DOHH2 (cell line): ENCODE data around the gene FAM9C.
A peak's percentile ranks its signal among the peaks of the same experiment; 100 is the strongest.

Experiments
- H3F3A ChIP-seq: fragments of 200-600 bp; sonication (generic), shearing (Covaris generic); 2 replicates; pipeline ENCODE4 v1.6.0; 2016; ENCODE audit warnings: antibody characterized with exemption, mild to moderate bottlenecking; ENCODE audit not compliant: control insufficient read depth, insufficient read depth
- H3K27ac ChIP-seq: fragments of 200-600 bp; sonication (generic); 2 replicates; pipeline ENCODE4 v1.5.1; 2014; ENCODE audit warnings: low read depth, mild to moderate bottlenecking, low read length, moderate library complexity
- H3K27me3 ChIP-seq: fragments of 200-600 bp; sonication (generic); 2 replicates; pipeline ENCODE4 v1.6.1; 2014; ENCODE audit warnings: mild to moderate bottlenecking, low read length, mixed read lengths; ENCODE audit not compliant: control insufficient read depth
- H3K36me3 ChIP-seq: fragments of 200-600 bp; sonication (generic); 2 replicates; pipeline ENCODE4 v1.6.1; 2014; ENCODE audit warnings: mild to moderate bottlenecking, low read length, moderate library complexity, mixed read lengths; ENCODE audit not compliant: control insufficient read depth
- H3K4me1 ChIP-seq: fragments of 200-600 bp; sonication (generic); 2 replicates; pipeline ENCODE4 v1.6.1; 2014; ENCODE audit warnings: mild to moderate bottlenecking, low read length, mixed read lengths; ENCODE audit not compliant: control insufficient read depth
- H3K4me2 ChIP-seq: fragments of 200-600 bp; sonication (generic); 2 replicates; pipeline ENCODE4 v1.6.0; 2014; ENCODE audit warnings: mild to moderate bottlenecking, low read length, moderate library complexity
- H3K4me3 ChIP-seq: fragments of 200-600 bp; sonication (generic); 2 replicates; pipeline ENCODE4 v1.5.1; 2014; ENCODE audit warnings: mild to moderate bottlenecking, low read length, mixed read lengths
- H3K79me2 ChIP-seq: fragments of 200-600 bp; sonication (generic); 2 replicates; pipeline ENCODE4 v1.6.1; 2014; ENCODE audit warnings: mild to moderate bottlenecking, low read length, mixed read lengths; ENCODE audit not compliant: control insufficient read depth
- H3K9me2 ChIP-seq: fragments of 200-600 bp; sonication (generic); replicated peaks from 2 replicates; pipeline ENCODE4 v1.6.1; 2014; ENCODE audit warnings: mild to moderate bottlenecking, low read length, mixed read lengths; ENCODE audit not compliant: control insufficient read depth
- H3K9me3 ChIP-seq: fragments of 200-600 bp; sonication (generic); 2 replicates; pipeline ENCODE4 v1.6.1; 2014; ENCODE audit warnings: antibody characterized with exemption, low read length, mixed read lengths; ENCODE audit not compliant: control insufficient read depth, insufficient read depth
- H4K20me1 ChIP-seq: fragments of 200-600 bp; sonication (generic); 2 replicates; pipeline ENCODE4 v1.6.0; 2014; ENCODE audit warnings: low read depth, mild to moderate bottlenecking, antibody characterized with exemption, low read length, moderate library complexity; ENCODE audit not compliant: control insufficient read depth, insufficient read depth
- CTCF ChIP-seq: fragments of 200-600 bp; sonication (generic); IDR thresholded peaks from one replicate; pipeline ENCODE4 v1.5.1; 2014; ENCODE audit warnings: antibody characterized with exemption, mild to moderate bottlenecking, low read depth, low read length; ENCODE audit not compliant: poor library complexity, severe bottlenecking
- EZH2phosphoT487 ChIP-seq: fragments of 200-600 bp; sonication (generic); IDR thresholded peaks from 2 replicates; pipeline ENCODE4 v1.6.1; 2017; ENCODE audit warnings: borderline replicate concordance, mild to moderate bottlenecking, antibody characterized with exemption, low read length, moderate library complexity, mixed read lengths

FAM9C gene

GRCh38 chrX:13044441-13044840 is at the start of gene FAM9C:
TSS of gene FAM9C (minus strand) at chrX:13044620. CDS start at chrX:13043789, 831 bp downstream.
- Histone ChIP-seq H3K4me2 (no peak within 1 kb of the TSS), H4K20me1 (no peaks in the 10 kb centered on the region), H3K79me2 (no peaks in the 10 kb centered on the region), H3K4me1 (peaks cover 17% of the 10 kb centered on the region), H3K4me3 (no peak within 1 kb of the TSS), H3K27ac (no peak within 1 kb of the TSS), H3K9me2 (no peaks in the 10 kb centered on the region), H3K27me3 (no peaks in the 10 kb centered on the region), H3K9me3 (no peaks in the 10 kb centered on the region), H3F3A (no peaks in the 10 kb centered on the region), H3K36me3 (no peaks in the 10 kb centered on the region)
- TF ChIP-seq CTCF: no peak
- no peak for TF ChIP-seq EZH2phosphoT487

GRCh38 chrX:13093529-13094140 is 49.2 kb upstream of the FAM9C start:
- Histone ChIP-seq H3K27ac (no peak overlapping the region), H3K79me2 (no peaks in the 10 kb centered on the region), H4K20me1 (no peaks in the 10 kb centered on the region), H3K36me3 (no peaks in the 10 kb centered on the region), H3K9me2 (no peaks in the 10 kb centered on the region), H3K4me2 (peak overlapping the region; percentile 53), H3K4me3 (no peak overlapping the region; the same call in 1 of the 2 replicates), H3F3A (peaks cover 8% of the 10 kb centered on the region), H3K9me3 (no peaks in the 10 kb centered on the region; the same call in 1 of the 2 replicates), H3K4me1 (peaks cover 63% of the 10 kb centered on the region), H3K27me3 (no peaks in the 10 kb centered on the region)
- TF ChIP-seq CTCF: no peak

GRCh38 chrX:13092455-13092941 is 48.1 kb upstream of the FAM9C start:
- H3K27me3 ChIP-seq: no peaks in the 10 kb centered on the region
- peak overlapping the region; percentile 53 for H3K4me2 ChIP-seq
- no peaks in the 10 kb centered on the region for H3K79me2 ChIP-seq
- H4K20me1 ChIP-seq: no peaks in the 10 kb centered on the region
- no peaks in the 10 kb centered on the region for H3K36me3 ChIP-seq
- H3K27ac ChIP-seq: peak overlapping the region; percentile 82
- H3K4me1 ChIP-seq: peaks cover 74% of the 10 kb centered on the region
- H3F3A ChIP-seq: peaks cover 12% of the 10 kb centered on the region
- H3K4me3 ChIP-seq: peak overlapping the region; percentile 37
- H3K9me3 ChIP-seq: no peaks in the 10 kb centered on the region
- H3K9me2 ChIP-seq: no peaks in the 10 kb centered on the region
- no peak for TF ChIP-seq EZH2phosphoT487

- Histone ChIP-seq H3K4me1 (peaks cover 87% of the 10 kb centered on the region), H3K27ac (peak overlapping the region; percentile 82), H3K9me2 (no peaks in the 10 kb centered on the region), H4K20me1 (no peaks in the 10 kb centered on the region), H3K9me3 (no peaks in the 10 kb centered on the region), H3K27me3 (no peaks in the 10 kb centered on the region), H3F3A (peaks cover 22% of the 10 kb centered on the region), H3K36me3 (no peaks in the 10 kb centered on the region), H3K4me3 (peak overlapping the region; percentile 34), H3K79me2 (no peaks in the 10 kb centered on the region), H3K4me2 (peak overlapping the region; percentile 53)
- TF ChIP-seq EZH2phosphoT487 (no peak), CTCF (no peak)
Observed at GRCh38 chrX:13091111-13091765, 46.8 kb upstream of the FAM9C start.
